GM23248 (cell line): ENCODE measurements around the gene ZFP36. TPM values are rescaled to one million over a fixed set of nuclear protein-coding genes. Genes with fewer than 3 reads are reported as not detected.
A peak's percentile ranks its signal among the peaks of the same experiment; 100 is the strongest.

Experiments used
- DNase-seq: peaks from one replicate; pipeline ENCODE4 v3.0.0-alpha.2; 2015
- H2AFZ ChIP-seq: fragments of 200-600 bp; sonication (generic); 2 replicates; pipeline ENCODE4 v1.6.1; 2016; ENCODE audit warnings: antibody characterized with exemption
- H3F3A ChIP-seq: fragments of 200-600 bp; sonication (generic); 2 replicates; pipeline ENCODE4 v1.6.1; 2016; ENCODE audit warnings: mild to moderate bottlenecking, antibody characterized with exemption, mixed run types; ENCODE audit not compliant: insufficient read depth
- H3K27ac ChIP-seq: fragments of 200-600 bp; sonication (generic); 2 replicates; pipeline ENCODE4 v1.5.1; 2016; ENCODE audit warnings: mild to moderate bottlenecking
- H3K27me3 ChIP-seq: fragments of 200-600 bp; sonication (generic); replicated peaks from 2 replicates; pipeline ENCODE4 v1.6.1; 2016; ENCODE audit warnings: mild to moderate bottlenecking; ENCODE audit not compliant: insufficient read depth
- H3K36me3 ChIP-seq: fragments of 200-600 bp; sonication (generic); 2 replicates; pipeline ENCODE4 v1.6.1; 2016; ENCODE audit warnings: low read depth, mild to moderate bottlenecking
- H3K4me1 ChIP-seq: fragments of 200-600 bp; sonication (generic); 2 replicates; pipeline ENCODE4 v1.6.1; 2016; ENCODE audit warnings: mild to moderate bottlenecking; ENCODE audit not compliant: insufficient read depth
- H3K4me2 ChIP-seq: fragments of 200-600 bp; sonication (generic); one replicate; pipeline ENCODE4 v1.6.1; 2016; ENCODE audit warnings: mild to moderate bottlenecking; ENCODE audit not compliant: unreplicated experiment
- H3K4me3 ChIP-seq: fragments of 200-600 bp; sonication (generic); 2 replicates; pipeline ENCODE4 v1.5.1; 2016; ENCODE audit warnings: mild to moderate bottlenecking
- H3K79me2 ChIP-seq: fragments of 200-600 bp; sonication (generic); 2 replicates; pipeline ENCODE4 v1.6.1; 2016; ENCODE audit warnings: mild to moderate bottlenecking; ENCODE audit not compliant: insufficient read depth
- H3K9ac ChIP-seq: fragments of 200-600 bp; sonication (generic); 2 replicates; pipeline ENCODE4 v1.6.1; 2016; ENCODE audit warnings: mild to moderate bottlenecking
- H3K9me2 ChIP-seq: fragments of 200-600 bp; sonication (generic); 2 replicates; pipeline ENCODE4 v1.6.1; 2016; ENCODE audit warnings: mixed run types, mild to moderate bottlenecking, moderate library complexity; ENCODE audit not compliant: insufficient read depth
- H3K9me3 ChIP-seq: fragments of 200-600 bp; sonication (generic); one replicate; pipeline ENCODE4 v1.6.1; 2017; ENCODE audit warnings: low read depth
- H4K20me1 ChIP-seq: fragments of 200-600 bp; sonication (generic); 2 replicates; pipeline ENCODE4 v1.6.0; 2016; ENCODE audit not compliant: insufficient read depth
- EZH2 ChIP-seq: fragments of 200-600 bp; sonication (generic); IDR thresholded peaks from 2 replicates; pipeline ENCODE4 v1.6.1; 2018; ENCODE audit warnings: antibody characterized with exemption, mild to moderate bottlenecking; ENCODE audit not compliant: insufficient read depth, poor library complexity, severe bottlenecking
- EZH2phosphoT487 ChIP-seq: fragments of 200-600 bp; sonication (generic); IDR thresholded peaks from 2 replicates; pipeline ENCODE4 v1.6.1; 2018; ENCODE audit warnings: antibody characterized with exemption, moderate library complexity, mild to moderate bottlenecking, low read depth; ENCODE audit not compliant: insufficient read depth
- WGBS, 2 experiments: methylation state at CpG; one replicate each; pipeline ENCODE4 v1.1.6; 2015 to 2017; ENCODE audit warnings: low lambda C conversion rate in 2 of 2, low coverage in 1 of 2; ENCODE audit errors: missing lambda C conversion rate in 2 of 2; 5-methylcytosine and 5-hydroxymethylcytosine counted together
- in situ Hi-C: fragments of 300-500 bp; cut with MboI; formaldehyde crosslinking; loops from 2 replicates; pipeline ENCODE4 v1.15.0; 2020
- polyA plus RNA-seq: library from polyadenylated mRNA; unstranded; fragments of >200 nt; fragmentation: Nextera tagmentation; extraction: Ambion mirVana; gene quantifications from 2 replicates; pipeline ENCODE4 v1.2.1, GENCODE V29; 2016
- total RNA-seq: library from RNA; depleted of rRNA; stranded (reverse); fragments of >200 nt; shearing (Covaris generic); gene quantifications from 2 replicates; pipeline ENCODE4 v1.2.3, GENCODE V29; 2014; rRNA removed

ZFP36 gene
- total RNA-seq = 7.0 and 13.9 TPM in 2 replicates
- 86.2 and 86.6 TPM in 2 replicates for polyA plus RNA-seq

GRCh38 chr19:39406656-39407409 is at the start of gene ZFP36:
Gene ZFP36 (plus strand): TSS chr19:39406847. CDS start chr19:39406905, 58 bp downstream.
- peaks cover 38% of the 10 kb centered on the region for H3F3A ChIP-seq
- H3K4me2 ChIP-seq = peak within 1 kb of the TSS; percentile 94
- H3K4me3 ChIP-seq = peak within 1 kb of the TSS; percentile 87
- H3K9me3 ChIP-seq = no peaks in the 10 kb centered on the region
- H3K4me1 ChIP-seq = peaks cover 41% of the 10 kb centered on the region
- peaks cover 11% of the 10 kb centered on the region; the same call in 1 of the 2 replicates for H3K36me3 ChIP-seq
- WGBS, 2 experiments = 1% methylated on average over 37 to 55 of the region's 56 CpGs
- H3K79me2 ChIP-seq = peaks cover 23% of the 10 kb centered on the region
- H4K20me1 ChIP-seq = no peaks in the 10 kb centered on the region
- H3K27ac ChIP-seq = peak within 1 kb of the TSS; percentile 96
- H3K9me2 ChIP-seq = no peaks in the 10 kb centered on the region
- peak within 1 kb of the TSS; percentile 50 for H2AFZ ChIP-seq
- H3K9ac ChIP-seq = peak within 1 kb of the TSS; percentile 97
- TF ChIP-seq EZH2 (no peak), EZH2phosphoT487 (no peak)
- H3K27me3 ChIP-seq = no peaks in the 10 kb centered on the region
- in situ Hi-C loops = no loop called here
- DNase-seq = peak; percentile 90

GRCh38 chr19:39359026-39359425 is 47.6 kb upstream of the ZFP36 start:
- peaks cover 54% of the 10 kb centered on the region for H3F3A ChIP-seq
- H2AFZ ChIP-seq = no peak overlapping the region
- no peaks in the 10 kb centered on the region for H3K9me3 ChIP-seq
- in situ Hi-C loops = no loop called here
- DNase-seq = no peak
- peaks cover 49% of the 10 kb centered on the region for H3K36me3 ChIP-seq
- 88 to 96% methylated on average over 3 of the region's 3 CpGs for WGBS, 2 experiments
- H3K9ac ChIP-seq = no peak overlapping the region
- peaks cover 24% of the 10 kb centered on the region for H3K4me1 ChIP-seq
- peaks cover 53% of the 10 kb centered on the region for H3K79me2 ChIP-seq
- TF ChIP-seq EZH2 (no peak), EZH2phosphoT487 (no peak)
- H4K20me1 ChIP-seq = no peaks in the 10 kb centered on the region
- no peaks in the 10 kb centered on the region for H3K9me2 ChIP-seq
- H3K27me3 ChIP-seq = no peaks in the 10 kb centered on the region
- H3K27ac ChIP-seq = no peak overlapping the region
- H3K4me2 ChIP-seq = no peak overlapping the region
- H3K4me3 ChIP-seq = no peak overlapping the region

- no peak overlapping the region for H2AFZ ChIP-seq
- in situ Hi-C loops = no loop called here
- H3K9me3 ChIP-seq = no peaks in the 10 kb centered on the region
- H3K4me1 ChIP-seq = peaks cover 32% of the 10 kb centered on the region
- H3K9me2 ChIP-seq = no peaks in the 10 kb centered on the region
- H3K4me3 ChIP-seq = no peak overlapping the region
- H3K27me3 ChIP-seq = no peaks in the 10 kb centered on the region
- peaks cover 48% of the 10 kb centered on the region for H3K79me2 ChIP-seq
- H3F3A ChIP-seq = peaks cover 62% of the 10 kb centered on the region
- WGBS, 2 experiments = 94 to 100% methylated on average over 1 of the region's 1 CpG
- peak overlapping the region; percentile 45 for H3K27ac ChIP-seq
- no peak for TF ChIP-seq EZH2
- TF ChIP-seq EZH2phosphoT487 = no peak
- no peak for DNase-seq
- H3K4me2 ChIP-seq = no peak overlapping the region
- H3K36me3 ChIP-seq = peaks cover 36% of the 10 kb centered on the region
- no peak overlapping the region for H3K9ac ChIP-seq
- no peaks in the 10 kb centered on the region for H4K20me1 ChIP-seq
Observed at GRCh38 chr19:39360599-39360998, 46.0 kb upstream of the ZFP36 start.

GRCh38 chr19:39362682-39363657 is 43.7 kb upstream of the ZFP36 start:
- 8 to 16% methylated on average over 6 of the region's 6 CpGs for WGBS, 2 experiments
- Histone ChIP-seq H3K9me3 (no peaks in the 10 kb centered on the region), H3K9me2 (no peaks in the 10 kb centered on the region), H3K4me1 (peaks cover 32% of the 10 kb centered on the region), H3K79me2 (peaks cover 50% of the 10 kb centered on the region), H3K4me3 (no peak overlapping the region), H2AFZ (no peak overlapping the region), H3K4me2 (peak overlapping the region; percentile 53), H3K27me3 (no peaks in the 10 kb centered on the region), H3K9ac (peak overlapping the region; percentile 78), H4K20me1 (no peaks in the 10 kb centered on the region), H3F3A (peaks cover 62% of the 10 kb centered on the region), H3K36me3 (peaks cover 12% of the 10 kb centered on the region), H3K27ac (peak overlapping the region; percentile 96)
- TF ChIP-seq EZH2 (no peak), EZH2phosphoT487 (no peak)
- in situ Hi-C loops = no loop called here
- DNase-seq = peak; percentile 65
